K562 (cell line): ENCODE data around the gene ZNF778. TPM values are rescaled to one million over a fixed set of nuclear protein-coding genes. Genes with fewer than 3 reads are reported as not detected.

Source experiments
- EP400 ChIP-seq: fragments of 450-650 bp; IDR thresholded peaks from 2 replicates; pipeline ENCODE4 v1.6.1; 2017; ENCODE audit warnings: antibody characterized with exemption, mild to moderate bottlenecking, moderate library complexity
- ETV1 ChIP-seq: fragments of 450-650 bp; conservative IDR thresholded peaks from 2 replicates; pipeline ENCODE4 v1.6.1; 2016; ENCODE audit warnings: missing genetic modification characterization, control low read depth, low read depth, missing compliant biosample characterization
- FUS ChIP-seq: fragments of 200-400 bp; formaldehyde crosslinking; optimal IDR thresholded peaks from 2 replicates; pipeline ENCODE3; 2017; ENCODE audit warnings: low read depth, low read length
- GATAD2A ChIP-seq: fragments of 450-650 bp; IDR thresholded peaks from 2 replicates; pipeline ENCODE4 v1.6.1; 2017
- HDAC1 ChIP-seq, 2 experiments: fragments of 450-650 bp; IDR thresholded peaks; 2 replicates each; pipeline ENCODE4 v1.6.1; 2016 to 2017; ENCODE audit warnings: inconsistent platforms in 1 of 2, mild to moderate bottlenecking in 1 of 2, moderate library complexity in 1 of 2
- HNRNPK ChIP-seq: fragments of 200-400 bp; formaldehyde crosslinking; IDR thresholded peaks from one replicate; pipeline ENCODE4 v1.6.1; 2018; ENCODE audit warnings: mild to moderate bottlenecking, low read depth, low read length; ENCODE audit not compliant: poor library complexity, severe bottlenecking
- ID3 ChIP-seq, 2 experiments: fragments of 250-450 bp in 1 of 2; fragments of 450-650 bp in 1 of 2; sonication (Bioruptor Pico) in 1 of 2; IDR thresholded peaks; 2 replicates each; pipeline versions ENCODE4 v1.6.1 to v1.8.0; 2016 to 2021; ENCODE audit warnings: mild to moderate bottlenecking in 2 of 2, moderate library complexity in 2 of 2, missing compliant biosample characterization in 1 of 2, missing genetic modification characterization in 1 of 2
- KDM5B ChIP-seq: fragments of 200-600 bp; sonication (generic); IDR thresholded peaks from 2 replicates; pipeline ENCODE4 v1.6.1; 2012; ENCODE audit warnings: low read depth, mild to moderate bottlenecking, moderate library complexity, low read length, control low read depth, inconsistent platforms; ENCODE audit not compliant: insufficient replicate concordance
- POLR2A ChIP-seq: fragments of 450-650 bp; conservative IDR thresholded peaks from 2 replicates; pipeline ENCODE4 v1.6.1; 2016
- POLR3A ChIP-seq: IDR thresholded peaks from 2 replicates; pipeline ENCODE4 v1.6.1; 2011; ENCODE audit warnings: borderline replicate concordance, mild to moderate bottlenecking, moderate library complexity; ENCODE audit not compliant: insufficient read length, insufficient read depth; ENCODE audit errors: extremely low read depth
- RNF2 ChIP-seq: sonication (generic); IDR thresholded peaks from 2 replicates; pipeline ENCODE4 v1.6.1; 2016
- SIN3A ChIP-seq, 2 experiments: fragments of 150-350 bp in 1 of 2; IDR thresholded peaks; 2 replicates each; pipeline ENCODE4 v1.6.1; 2011 to 2016; ENCODE audit warnings: borderline replicate concordance in 2 of 2, low read depth in 2 of 2, low read length in 2 of 2, mild to moderate bottlenecking in 2 of 2, moderate library complexity in 2 of 2; ENCODE audit not compliant: control insufficient read depth in 1 of 2
- SIN3B ChIP-seq: fragments of 450-650 bp; IDR thresholded peaks from 2 replicates; pipeline ENCODE4 v1.6.1; 2017; ENCODE audit warnings: low read depth, mild to moderate bottlenecking, moderate library complexity
- SMAD3 ChIP-seq: fragments of 450-650 bp; formaldehyde crosslinking; conservative IDR thresholded peaks from 2 replicates; pipeline ENCODE4 v1.4.0; 2020; ENCODE audit warnings: mild to moderate bottlenecking
- SREBF2 ChIP-seq: sonication (generic); formaldehyde crosslinking; IDR thresholded peaks from 2 replicates; pipeline ENCODE4 v1.4.0; 2020; ENCODE audit warnings: mild to moderate bottlenecking, missing genetic modification reagents
- STAT5A ChIP-seq: IDR thresholded peaks from 2 replicates; pipeline ENCODE4 v1.6.1; 2012; ENCODE audit warnings: low read length, inconsistent platforms, borderline replicate concordance
- TCF3 ChIP-seq: sonication (generic); formaldehyde crosslinking; IDR thresholded peaks from 2 replicates; pipeline ENCODE4 v1.4.0; 2020; ENCODE audit warnings: mild to moderate bottlenecking, missing genetic modification reagents
- THAP7 ChIP-seq: fragments of 250-450 bp; sonication (Bioruptor Pico); IDR thresholded peaks from 2 replicates; pipeline ENCODE4 v1.5.0; 2021
- USF2 ChIP-seq: sonication (generic); formaldehyde crosslinking; IDR thresholded peaks from 2 replicates; pipeline ENCODE4 v1.5.0; 2020; ENCODE audit warnings: missing genetic modification reagents
- VEZF1 ChIP-seq: fragments of 200-800 bp; sonication (Bioruptor generic); IDR thresholded peaks from 2 replicates; pipeline ENCODE4 v1.6.1; 2017; ENCODE audit warnings: missing genetic modification characterization, missing compliant biosample characterization
- ZEB2 ChIP-seq: fragments of 450-650 bp; IDR thresholded peaks from 2 replicates; pipeline ENCODE4 v1.6.1; 2016
- ZNF445 ChIP-seq: fragments of 250-450 bp; sonication (Bioruptor Pico); IDR thresholded peaks from 2 replicates; pipeline ENCODE4 v1.4.0; 2020; ENCODE audit warnings: low read depth, mild to moderate bottlenecking, moderate library complexity
- polyA plus RNA-seq, 8 experiments: library from polyadenylated mRNA; depleted of rRNA in 4 of 8; stranded (reverse) in 5 of 8; unstranded in 3 of 8; fragments of >200 nt; fragmentation: Nextera tagmentation in 2 of 8; fragmentation: Illumina TruSeq in 1 of 8; extraction: Ambion mirVana in 2 of 8; extraction: Trizol in 1 of 8; gene quantifications; 2 replicates each; pipeline versions ENCODE4 v1.2.1 to v1.2.3, GENCODE V29; 2011 to 2014; ENCODE audit warnings: inconsistent platforms in 1 of 8, missing spikeins in 1 of 8
- total RNA-seq, 7 experiments: library from RNA; depleted of rRNA in 6 of 7; stranded (reverse); fragments of >200 nt in 6 of 7; fragmentation: Illumina TruSeq in 2 of 7; extraction: Trizol in 2 of 7; gene quantifications; 2 replicates each; pipeline versions ENCODE4 v1.2.1 to v1.2.3, GENCODE V29; 2011 to 2021; ENCODE audit warnings: low replicate concordance in 1 of 7

Gene ZNF778
- total and polyA plus RNA-seq, 9 of the 15 experiments (the other 6 are each of a cell fraction or from before 2014, with no cell fraction given), result 0.70 to 60.6 (median 7.5) TPM

GRCh38 chr16:89246903-89247733 is 29.6 kb downstream of the ZNF778 start (continued):
- no peak for TF ChIP-seq FUS
- no peak for TF ChIP-seq SREBF2 (CRISPR knock-in tag)
- no peak for TF ChIP-seq SMAD3 (CRISPR knock-in tag)
- no peak for TF ChIP-seq TCF3 (CRISPR knock-in tag)
- TF ChIP-seq VEZF1, result no peak
- TF ChIP-seq ETV1 (tag), result no peak
- TF ChIP-seq GATAD2A, result no peak
- no peak for TF ChIP-seq ZNF445
- TF ChIP-seq EP400, result no peak; the same call in 1 of the 2 replicates
- no peak for TF ChIP-seq STAT5A
- 0 out of 4 replicates have a peak, but pooled peaks of 1 of the 2 experiments have one; percentile 29 for TF ChIP-seq HDAC1 (IDR thresholded peaks at IDR 0.05)
- no peak for TF ChIP-seq ZEB2
- no peak for TF ChIP-seq SIN3B
- TF ChIP-seq RNF2, result no peak
- no peak for TF ChIP-seq POLR3A
- no peak for TF ChIP-seq HNRNPK
- peak; percentile 26; the same call in 1 of the 2 replicates for TF ChIP-seq POLR2A
- TF ChIP-seq SIN3A (IDR thresholded peaks at IDR 0.05; ENCODE audit: borderline replicate concordance in 2 of 2, control insufficient read depth in 1 of 2, low read depth in 2 of 2, low read length in 2 of 2), result no peak
- no peak for TF ChIP-seq THAP7 (CRISPR knock-in tag)
- no peak for TF ChIP-seq USF2 (CRISPR knock-in tag)
- peak; percentile 42 for TF ChIP-seq KDM5B
- no peak for TF ChIP-seq ID3 (CRISPR knock-in tag; IDR thresholded peaks at IDR 0.05)
- no peak for TF ChIP-seq ID3 (tag; IDR thresholded peaks at IDR 0.05)
